ENCODE results near the gene CACNB2. TPM values are rescaled to one million over a fixed set of nuclear protein-coding genes. Genes with fewer than 3 reads are reported as not detected.

Gene CACNB2
- total RNA-seq, 1 experiment from 2014 or later: 0.07 TPM

DNA sequence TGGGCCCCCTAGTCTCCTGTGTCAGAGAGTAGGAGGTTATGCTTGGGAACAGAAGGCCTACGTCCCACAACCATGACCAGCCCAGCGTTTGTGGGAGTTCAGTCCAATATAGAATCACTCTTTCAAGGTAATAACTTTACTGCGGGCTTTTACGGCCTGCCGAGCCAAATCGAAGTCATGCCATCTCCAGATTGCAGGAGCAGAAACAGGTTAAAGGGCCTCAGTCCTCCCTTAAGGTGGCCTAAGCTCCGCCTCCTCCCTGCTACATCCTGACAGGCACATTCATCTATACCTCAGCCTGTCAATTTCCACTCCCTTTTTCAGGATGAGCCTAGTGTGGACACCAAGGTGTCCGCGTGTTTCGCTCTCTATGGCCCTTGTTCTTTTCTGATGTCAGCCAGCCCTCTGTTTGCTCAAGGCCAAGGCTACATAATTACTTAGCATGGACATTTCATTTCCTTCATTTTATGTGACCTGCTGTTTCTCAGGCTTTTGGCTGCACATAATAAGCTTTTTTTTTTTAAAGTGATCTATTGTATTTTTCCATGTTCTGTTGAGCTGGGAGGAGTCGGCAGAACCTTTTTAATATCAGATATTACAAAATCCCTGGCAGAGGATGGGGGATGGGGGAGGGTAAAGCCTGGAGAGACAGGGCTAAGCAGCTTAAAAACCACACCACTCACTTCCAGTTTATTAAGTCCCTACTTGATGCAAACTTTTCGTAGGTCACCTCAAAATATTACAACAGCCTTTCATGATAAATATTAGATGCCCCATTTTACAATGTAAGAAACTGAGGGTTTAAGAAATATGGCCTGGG is 84.6 kb downstream of the CACNB2 start:
- DNase-seq (no peak), ATAC-seq (no peak)
- Histone ChIP-seq H3K9me2 (replicated peaks; ENCODE audit: low read length) (no peaks in the 10 kb centered on the region), H3F3A (ENCODE audit: low read length, unreplicated experiment) (no peaks in the 10 kb centered on the region), H3K9me3 (ENCODE audit: low read length) (no peaks in the 10 kb centered on the region), H3K79me2 (ENCODE audit: low read length) (no peaks in the 10 kb centered on the region), H3K27ac (ENCODE audit: low read length) (no peak overlapping the region), H3K4me3 (ENCODE audit: low read length) (no peak overlapping the region), H3K9ac (ENCODE audit: low read length) (no peak overlapping the region), H4K20me1 (ENCODE audit: low read length) (no peaks in the 10 kb centered on the region), H2AFZ (ENCODE audit: low read length) (no peak overlapping the region), H3K4me2 (ENCODE audit: low read length) (no peak overlapping the region), H3K36me3 (ENCODE audit: low read depth, low read length) (no peaks in the 10 kb centered on the region), H3K4me1 (ENCODE audit: insufficient read depth, low read length) (0 out of 2 replicates have a peak, but pooled peaks cover 5% of the 10 kb centered on the region), H3K27me3 (ENCODE audit: low read length) (no peaks in the 10 kb centered on the region)
- BruUV-seq (replicated peaks): no TSS peak
- CTCF ChIA-PET: no interaction called here
- POLR2A ChIA-PET (ENCODE audit: unreplicated experiment): no interaction called here
- TF ChIP-seq, protein P1, sequence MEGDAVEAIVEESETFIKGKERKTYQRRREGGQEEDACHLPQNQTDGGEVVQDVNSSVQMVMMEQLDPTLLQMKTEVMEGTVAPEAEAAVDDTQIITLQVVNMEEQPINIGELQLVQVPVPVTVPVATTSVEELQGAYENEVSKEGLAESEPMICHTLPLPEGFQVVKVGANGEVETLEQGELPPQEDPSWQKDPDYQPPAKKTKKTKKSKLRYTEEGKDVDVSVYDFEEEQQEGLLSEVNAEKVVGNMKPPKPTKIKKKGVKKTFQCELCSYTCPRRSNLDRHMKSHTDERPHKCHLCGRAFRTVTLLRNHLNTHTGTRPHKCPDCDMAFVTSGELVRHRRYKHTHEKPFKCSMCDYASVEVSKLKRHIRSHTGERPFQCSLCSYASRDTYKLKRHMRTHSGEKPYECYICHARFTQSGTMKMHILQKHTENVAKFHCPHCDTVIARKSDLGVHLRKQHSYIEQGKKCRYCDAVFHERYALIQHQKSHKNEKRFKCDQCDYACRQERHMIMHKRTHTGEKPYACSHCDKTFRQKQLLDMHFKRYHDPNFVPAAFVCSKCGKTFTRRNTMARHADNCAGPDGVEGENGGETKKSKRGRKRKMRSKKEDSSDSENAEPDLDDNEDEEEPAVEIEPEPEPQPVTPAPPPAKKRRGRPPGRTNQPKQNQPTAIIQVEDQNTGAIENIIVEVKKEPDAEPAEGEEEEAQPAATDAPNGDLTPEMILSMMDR (conservative IDR thresholded peaks at IDR 0.05; ENCODE audit: low read depth, low read length): no peak
- TF ChIP-seq EZH2phosphoT487 (IDR thresholded peaks at IDR 0.05; ENCODE audit: borderline replicate concordance, low read length): no peak
- no peak for TF ChIP-seq EZH2 (IDR thresholded peaks at IDR 0.05; ENCODE audit: low read length, unreplicated experiment)
- intact Hi-C loops (cut with micrococcal nuclease): no loop called here

DNA sequence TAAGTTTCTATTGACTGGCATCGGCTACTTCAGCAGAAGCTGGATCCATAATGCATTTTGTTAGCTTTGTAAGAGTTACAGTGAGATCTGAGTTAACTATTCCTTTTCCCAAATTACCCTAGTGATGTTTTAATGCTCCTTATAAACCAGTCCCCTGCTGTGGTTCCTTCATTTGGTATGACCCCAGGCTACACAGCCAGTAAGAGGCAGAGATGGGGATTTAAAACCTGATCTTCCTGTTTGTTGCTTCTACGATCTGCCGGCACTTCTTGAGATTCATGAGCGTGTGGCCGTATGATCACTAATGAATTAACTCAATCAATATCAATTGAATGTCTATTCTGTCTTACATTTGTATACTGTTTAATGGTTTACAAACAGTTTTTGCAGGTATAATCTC is 86.1 kb downstream of the CACNB2 start:
- intact Hi-C loops (cut with micrococcal nuclease): no loop called here
- POLR2A ChIA-PET (ENCODE audit: unreplicated experiment): no interaction called here
- Histone ChIP-seq H3K27ac (ENCODE audit: low read length) (no peak overlapping the region), H3K4me1 (ENCODE audit: insufficient read depth, low read length) (0 out of 2 replicates have a peak, but pooled peaks cover 7% of the 10 kb centered on the region), H2AFZ (ENCODE audit: low read length) (no peak overlapping the region), H3K4me3 (ENCODE audit: low read length) (no peak overlapping the region), H3K9ac (ENCODE audit: low read length) (no peak overlapping the region), H3K9me2 (replicated peaks; ENCODE audit: low read length) (no peaks in the 10 kb centered on the region), H4K20me1 (ENCODE audit: low read length) (no peaks in the 10 kb centered on the region), H3K27me3 (ENCODE audit: low read length) (no peaks in the 10 kb centered on the region), H3K4me2 (ENCODE audit: low read length) (no peak overlapping the region), H3F3A (ENCODE audit: low read length, unreplicated experiment) (no peaks in the 10 kb centered on the region), H3K9me3 (ENCODE audit: low read length) (no peaks in the 10 kb centered on the region), H3K36me3 (ENCODE audit: low read depth, low read length) (no peaks in the 10 kb centered on the region), H3K79me2 (ENCODE audit: low read length) (no peaks in the 10 kb centered on the region)
- CTCF ChIA-PET: no interaction called here
- TF ChIP-seq EZH2 (IDR thresholded peaks at IDR 0.05; ENCODE audit: low read length, unreplicated experiment): no peak
- DNase-seq: no peak
- no peak for ATAC-seq
- BruUV-seq (replicated peaks): no TSS peak

DNA sequence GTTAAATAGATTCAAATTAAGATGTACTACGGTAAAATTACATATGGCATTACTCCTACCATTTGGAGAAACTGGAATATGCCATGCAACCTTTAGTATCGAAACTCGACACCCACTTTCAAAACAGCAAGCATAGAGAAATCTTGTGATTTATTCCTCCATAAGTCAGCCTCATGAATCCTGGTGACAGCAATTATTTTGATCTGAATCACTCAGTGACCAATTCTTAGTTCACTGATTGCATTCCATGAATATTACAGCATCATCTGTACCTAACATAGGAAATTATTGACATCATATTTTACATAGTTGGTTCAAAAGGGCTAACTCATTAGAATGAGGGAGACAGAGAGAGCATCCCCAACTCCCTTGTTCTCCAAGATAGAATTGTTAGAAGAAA is 89.6 kb downstream of the CACNB2 start:
- no peak overlapping the region for H2AFZ ChIP-seq (ENCODE audit: low read length)
- no TSS peak for BruUV-seq (replicated peaks)
- H3K4me1 ChIP-seq (ENCODE audit: insufficient read depth, low read length): peaks cover 7% of the 10 kb centered on the region; the same call in 1 of the 2 replicates
- ATAC-seq (no peak), DNase-seq (peak; percentile 54)
- H3K4me2 ChIP-seq (ENCODE audit: low read length): no peak overlapping the region
- CTCF ChIA-PET: no interaction called here
- H3K9ac ChIP-seq (ENCODE audit: low read length): no peak overlapping the region
- H3F3A ChIP-seq (ENCODE audit: low read length, unreplicated experiment): no peaks in the 10 kb centered on the region
- POLR2A ChIA-PET (ENCODE audit: unreplicated experiment): no interaction called here
- H3K4me3 ChIP-seq (ENCODE audit: low read length): no peak overlapping the region
- no peaks in the 10 kb centered on the region for H3K36me3 ChIP-seq (ENCODE audit: low read depth, low read length)
- no peaks in the 10 kb centered on the region for H3K79me2 ChIP-seq (ENCODE audit: low read length)
- H3K27me3 ChIP-seq (ENCODE audit: low read length): no peaks in the 10 kb centered on the region
- H3K27ac ChIP-seq (ENCODE audit: low read length): no peak overlapping the region
- TF ChIP-seq, protein P1 (conservative IDR thresholded peaks at IDR 0.05; ENCODE audit: low read depth, low read length): no peak
- TF ChIP-seq EZH2 (IDR thresholded peaks at IDR 0.05; ENCODE audit: low read length, unreplicated experiment) (no peak), EZH2phosphoT487 (IDR thresholded peaks at IDR 0.05; ENCODE audit: borderline replicate concordance, low read length) (no peak)
- H3K9me3 ChIP-seq (ENCODE audit: low read length): no peaks in the 10 kb centered on the region
- no peaks in the 10 kb centered on the region for H3K9me2 ChIP-seq (replicated peaks; ENCODE audit: low read length)
- no peaks in the 10 kb centered on the region for H4K20me1 ChIP-seq (ENCODE audit: low read length)
- intact Hi-C loops (cut with micrococcal nuclease): no loop called here
